ENCODE data around the gene ZNF804A.

ZNF804A gene

DNA sequence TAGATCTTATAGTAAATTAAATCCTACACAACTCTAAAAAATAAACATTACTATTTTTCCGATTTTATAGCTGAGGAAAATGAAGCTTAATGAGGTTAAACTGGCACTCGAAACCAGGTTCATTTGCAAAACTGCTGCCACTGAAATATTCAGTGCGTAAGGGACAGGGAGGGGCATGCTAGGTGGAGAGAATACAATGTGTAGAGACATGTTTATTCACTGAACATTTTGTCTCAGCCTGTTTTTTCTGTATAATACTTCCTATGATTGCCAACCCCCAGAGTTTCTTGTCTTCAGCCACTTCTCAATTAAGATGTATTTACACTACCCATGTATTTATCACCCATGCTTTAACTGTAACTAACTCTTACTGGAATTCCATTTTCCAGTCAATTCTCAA is 31.6 kb upstream of the ZNF804A start:
- no peak overlapping the region for H3K27ac ChIP-seq
- H3K4me3 ChIP-seq: no peak overlapping the region
- no peak overlapping the region for H3K4me2 ChIP-seq
- H4K20me1 ChIP-seq: no peaks in the 10 kb centered on the region
- H3K27me3 ChIP-seq: no peaks in the 10 kb centered on the region
- no peak overlapping the region for H3K9ac ChIP-seq
- no peaks in the 10 kb centered on the region for H3K36me3 ChIP-seq
- TF ChIP-seq Cebpa-rat (IDR thresholded peaks at IDR 0.05): no peak
- no peaks in the 10 kb centered on the region for H3K4me1 ChIP-seq
- H3K9me3 ChIP-seq: no peaks in the 10 kb centered on the region

DNA sequence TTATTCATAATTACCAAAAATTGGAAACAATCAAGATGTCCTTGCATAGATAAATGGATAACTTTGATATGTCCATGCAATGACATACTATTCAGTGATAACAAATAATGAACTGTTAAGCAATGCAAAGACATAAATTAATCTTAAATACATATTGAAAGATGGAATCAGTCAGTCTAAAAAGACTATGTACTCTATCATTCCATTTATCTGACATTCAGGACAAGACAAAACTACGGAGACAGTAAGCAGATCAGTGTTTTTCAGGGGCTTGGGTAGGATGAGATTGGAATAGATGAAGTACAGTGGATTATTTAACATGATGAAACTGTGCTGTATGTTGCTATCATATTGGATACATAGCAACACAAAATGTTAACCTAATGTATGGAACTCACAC is 21.3 kb upstream of the ZNF804A start:
- Histone ChIP-seq H3K4me1 (no peaks in the 10 kb centered on the region), H3K9ac (no peak overlapping the region), H3K9me3 (no peaks in the 10 kb centered on the region), H3K4me2 (no peak overlapping the region), H3K27ac (no peak overlapping the region), H3K27me3 (no peaks in the 10 kb centered on the region), H3K4me3 (no peak overlapping the region), H3K36me3 (no peaks in the 10 kb centered on the region), H4K20me1 (no peaks in the 10 kb centered on the region)
- no peak for TF ChIP-seq Cebpa-rat (IDR thresholded peaks at IDR 0.05)

DNA sequence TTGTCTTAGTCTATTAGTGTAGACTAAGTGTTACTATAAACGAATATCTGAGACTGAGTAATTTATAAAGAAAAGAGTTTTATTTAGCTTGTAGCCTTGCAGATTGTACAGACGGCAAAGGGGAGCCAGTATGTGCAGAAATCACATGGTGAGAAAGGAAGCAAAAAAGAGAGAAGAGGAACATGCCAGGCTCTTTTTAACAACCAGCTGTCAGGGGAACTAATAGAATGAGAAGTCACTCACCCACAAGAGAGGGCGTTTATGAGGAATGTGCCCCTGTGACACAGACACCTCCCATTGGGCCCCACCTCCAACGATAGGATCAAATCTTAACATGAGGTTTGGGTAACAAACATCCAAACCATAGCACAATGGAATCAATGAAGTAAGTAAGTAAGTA is 20.6 kb upstream of the ZNF804A start:
- Histone ChIP-seq H3K27me3 (no peaks in the 10 kb centered on the region), H3K4me3 (no peak overlapping the region), H3K27ac (no peak overlapping the region), H4K20me1 (no peaks in the 10 kb centered on the region), H3K4me2 (no peak overlapping the region), H3K9ac (no peak overlapping the region), H3K4me1 (no peaks in the 10 kb centered on the region), H3K9me3 (no peaks in the 10 kb centered on the region), H3K36me3 (no peaks in the 10 kb centered on the region)
- TF ChIP-seq Cebpa-rat (IDR thresholded peaks at IDR 0.05): no peak

DNA sequence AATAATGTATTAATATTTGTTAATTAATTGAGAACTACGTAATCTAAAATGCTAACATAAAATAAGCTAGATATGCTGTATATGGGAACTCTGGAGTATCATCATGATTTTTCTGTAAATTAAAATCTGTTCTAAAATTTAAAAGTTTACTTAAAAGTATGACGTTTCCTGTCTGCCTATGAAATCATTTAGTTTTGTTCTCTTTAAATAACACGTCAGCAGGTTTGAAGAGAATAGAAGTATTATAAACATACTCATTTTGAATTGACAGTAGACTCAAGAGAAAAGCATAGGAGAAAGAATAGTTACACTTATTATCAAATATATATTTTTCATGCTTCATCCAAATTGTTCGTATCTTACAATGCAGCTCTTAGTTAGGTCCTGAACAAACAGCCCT is 19.1 kb upstream of the ZNF804A start:
- Histone ChIP-seq H3K9ac (no peak overlapping the region), H3K4me3 (no peak overlapping the region), H3K9me3 (no peaks in the 10 kb centered on the region), H4K20me1 (no peaks in the 10 kb centered on the region), H3K36me3 (no peaks in the 10 kb centered on the region), H3K27ac (no peak overlapping the region), H3K4me1 (no peaks in the 10 kb centered on the region), H3K4me2 (no peak overlapping the region), H3K27me3 (no peaks in the 10 kb centered on the region)
- TF ChIP-seq Cebpa-rat (IDR thresholded peaks at IDR 0.05): no peak

DNA sequence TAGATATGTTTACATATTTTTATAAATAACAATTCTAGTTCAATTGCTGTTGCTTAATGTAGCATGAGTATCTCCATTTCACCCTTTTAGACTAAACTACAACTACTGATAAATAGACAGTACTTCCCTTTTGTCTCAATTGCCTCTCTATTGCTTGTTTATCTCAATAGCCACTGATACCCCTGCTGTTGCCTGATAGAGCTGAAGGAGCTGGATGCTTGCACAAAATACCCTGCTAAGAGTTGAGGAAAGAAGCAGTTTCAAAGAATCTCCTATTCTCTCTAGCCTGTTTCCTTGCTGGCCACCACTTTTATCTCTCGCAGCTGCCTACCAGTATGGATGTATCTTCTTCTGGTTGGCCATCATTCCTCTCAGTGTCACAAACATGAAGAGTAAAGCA is 16.9 kb upstream of the ZNF804A start:
- no peaks in the 10 kb centered on the region for H3K27me3 ChIP-seq
- no peaks in the 10 kb centered on the region for H3K36me3 ChIP-seq
- H4K20me1 ChIP-seq: no peaks in the 10 kb centered on the region
- no peak overlapping the region for H3K9ac ChIP-seq
- no peak overlapping the region for H3K27ac ChIP-seq
- no peak overlapping the region for H3K4me2 ChIP-seq
- H3K4me1 ChIP-seq: no peaks in the 10 kb centered on the region
- no peaks in the 10 kb centered on the region for H3K9me3 ChIP-seq
- no peak overlapping the region for H3K4me3 ChIP-seq
- TF ChIP-seq Cebpa-rat (IDR thresholded peaks at IDR 0.05): no peak

DNA sequence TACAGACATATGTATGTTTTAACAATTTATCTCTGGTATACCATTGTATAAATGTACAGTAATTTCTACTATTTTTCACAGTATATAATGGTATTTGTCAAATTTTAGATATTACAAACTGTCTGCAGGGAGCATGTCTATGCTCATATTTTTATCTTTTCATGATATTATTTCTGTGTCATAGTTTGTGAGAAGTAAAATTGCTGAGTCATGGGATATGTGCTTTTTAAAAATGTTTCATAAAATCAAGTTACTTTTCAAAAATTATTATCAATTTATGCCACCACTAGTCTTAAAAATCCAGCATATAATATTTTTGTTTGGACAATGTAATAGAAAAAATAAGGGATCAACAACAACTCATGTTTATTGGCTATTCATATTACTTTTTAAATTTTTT is 9.1 kb upstream of the ZNF804A start:
- H3K36me3 ChIP-seq: no peaks in the 10 kb centered on the region
- no peak overlapping the region for H3K27ac ChIP-seq
- H3K4me1 ChIP-seq: no peaks in the 10 kb centered on the region
- no peaks in the 10 kb centered on the region for H4K20me1 ChIP-seq
- H3K4me2 ChIP-seq: no peak overlapping the region
- H3K9me3 ChIP-seq: no peaks in the 10 kb centered on the region
- no peak for TF ChIP-seq Cebpa-rat (IDR thresholded peaks at IDR 0.05)
- no peak overlapping the region for H3K9ac ChIP-seq
- H3K4me3 ChIP-seq: no peak overlapping the region
- H3K27me3 ChIP-seq: no peaks in the 10 kb centered on the region

DNA sequence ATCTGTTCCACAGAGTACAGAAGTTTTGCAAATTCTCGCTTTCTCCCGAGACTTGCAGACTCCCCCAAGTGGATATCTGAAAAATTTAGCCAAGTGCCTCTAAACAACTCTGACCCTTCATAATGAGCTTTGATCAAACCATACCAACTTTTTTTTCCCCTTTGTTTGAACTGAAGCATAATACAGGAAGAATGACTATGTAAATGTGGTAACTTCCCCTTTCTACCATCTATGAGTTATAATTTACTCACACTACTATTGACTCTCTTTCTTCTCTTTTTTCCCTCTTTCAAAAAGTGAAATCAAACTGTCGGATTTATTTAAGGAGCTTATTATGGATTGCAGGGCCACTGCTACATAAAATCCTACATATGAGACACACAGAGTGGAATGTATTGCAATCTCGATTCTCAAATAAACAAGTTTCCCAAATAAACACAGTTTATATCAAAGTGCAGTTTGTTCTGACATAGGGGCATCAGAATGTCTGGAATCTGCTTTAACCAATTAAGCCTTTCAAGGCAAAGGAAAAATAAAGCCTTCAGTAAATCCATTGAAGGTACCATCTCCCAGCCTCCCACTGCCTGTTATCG is 1.4 kb upstream of the ZNF804A start:
- no peaks in the 10 kb centered on the region for H3K36me3 ChIP-seq
- no peaks in the 10 kb centered on the region for H3K27me3 ChIP-seq
- H3K4me2 ChIP-seq: no peak overlapping the region
- no peak overlapping the region for H3K27ac ChIP-seq
- no peak for TF ChIP-seq Cebpa-rat (IDR thresholded peaks at IDR 0.05)
- no peak overlapping the region for H3K4me3 ChIP-seq
- H3K4me1 ChIP-seq: 0 out of 2 replicates have a peak, but pooled peaks cover 6% of the 10 kb centered on the region
- H3K9ac ChIP-seq: no peak overlapping the region
- H4K20me1 ChIP-seq: no peaks in the 10 kb centered on the region
- peaks cover 17% of the 10 kb centered on the region for H3K9me3 ChIP-seq

DNA sequence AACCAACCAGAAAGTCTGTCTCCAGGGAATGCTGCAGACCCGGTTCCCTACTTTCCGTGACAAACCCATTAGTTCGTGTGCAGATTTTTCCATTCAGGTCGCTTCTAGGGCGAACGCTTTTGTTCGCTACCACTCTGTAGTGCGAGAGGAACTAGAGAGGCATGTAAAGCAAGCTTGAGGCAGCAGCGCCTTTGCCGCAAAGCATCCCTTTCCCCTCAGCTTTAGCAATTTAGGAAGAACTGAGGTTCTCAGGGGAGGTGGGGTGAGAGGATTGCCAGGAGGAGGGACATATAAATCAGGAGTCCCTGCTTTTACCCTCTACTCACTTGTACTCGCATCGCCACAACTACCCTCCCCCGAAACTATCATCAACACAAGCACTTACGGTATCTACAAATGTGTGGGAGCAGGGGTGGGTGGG is 748 bp upstream of the ZNF804A start:
- TF ChIP-seq Cebpa-rat (IDR thresholded peaks at IDR 0.05): no peak
- Histone ChIP-seq H4K20me1 (no peaks in the 10 kb centered on the region), H3K4me3 (no peak overlapping the region), H3K9me3 (peaks cover 17% of the 10 kb centered on the region), H3K4me2 (no peak overlapping the region), H3K36me3 (no peaks in the 10 kb centered on the region), H3K27ac (no peak overlapping the region), H3K4me1 (0 out of 2 replicates have a peak, but pooled peaks cover 6% of the 10 kb centered on the region), H3K27me3 (no peaks in the 10 kb centered on the region), H3K9ac (no peak overlapping the region)

DNA sequence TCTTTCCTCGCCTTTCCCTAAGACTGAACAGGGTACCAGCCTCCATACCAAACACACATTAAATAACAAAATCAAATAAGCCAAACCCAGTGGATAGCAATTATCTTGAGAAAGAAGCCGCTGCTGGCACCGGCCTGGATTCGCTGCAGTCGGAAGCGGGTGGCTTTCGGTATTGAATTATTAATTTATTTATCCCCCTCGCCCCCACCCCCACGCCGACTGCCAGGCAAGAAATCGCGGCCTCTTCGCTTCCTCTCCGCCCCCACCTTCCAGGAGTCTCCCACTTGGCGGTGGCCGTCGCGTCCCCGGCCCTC is 370 bp upstream of the ZNF804A start:
- H3K9ac ChIP-seq: no peak overlapping the region
- H3K4me3 ChIP-seq: no peak overlapping the region
- TF ChIP-seq Cebpa-rat (IDR thresholded peaks at IDR 0.05): no peak

DNA sequence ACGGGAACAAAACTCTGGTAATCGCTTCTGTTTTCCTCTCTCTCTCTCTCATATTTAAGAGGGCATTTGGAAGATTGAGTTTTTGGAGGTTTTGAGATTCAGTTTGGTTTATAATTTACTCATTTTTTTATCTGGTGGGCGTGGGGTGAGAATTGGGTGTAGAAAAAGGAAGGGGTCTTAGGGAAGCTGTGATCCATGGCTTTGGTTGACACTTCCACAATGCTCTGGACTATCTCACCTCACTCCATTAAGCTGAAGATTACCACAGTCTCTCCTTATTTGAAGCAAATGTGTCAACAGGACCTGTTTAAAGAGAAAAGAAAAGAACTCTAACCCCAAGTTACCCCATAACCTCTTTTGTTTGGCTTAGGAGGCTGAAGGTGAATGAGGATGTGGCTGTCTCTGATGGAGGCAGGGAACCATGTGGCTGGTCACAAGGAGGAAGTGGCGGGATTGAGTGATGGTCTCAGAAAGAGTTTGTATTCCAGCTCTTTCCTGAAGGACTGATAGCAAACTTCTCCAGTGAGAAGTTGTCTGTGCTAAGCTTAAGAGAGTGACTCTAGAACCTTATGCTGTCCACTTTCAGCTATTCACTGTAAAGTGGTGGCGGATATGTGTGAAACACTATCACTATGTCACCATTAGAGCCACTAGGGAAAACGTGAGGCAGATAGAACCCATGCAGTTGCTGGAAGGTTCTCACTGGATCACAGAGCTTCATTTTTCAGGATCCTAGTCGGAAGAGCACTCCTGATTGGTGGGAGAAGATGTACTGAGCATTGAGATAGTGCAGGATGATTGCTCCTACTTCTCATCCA is 934 bp downstream of the ZNF804A start:
- Histone ChIP-seq H3K4me2 (no peak overlapping the region), H3K4me1 (0 out of 2 replicates have a peak, but pooled peaks cover 6% of the 10 kb centered on the region), H3K27me3 (no peaks in the 10 kb centered on the region), H3K36me3 (no peaks in the 10 kb centered on the region), H3K4me3 (no peak overlapping the region), H3K9me3 (peaks cover 17% of the 10 kb centered on the region), H4K20me1 (no peaks in the 10 kb centered on the region), H3K27ac (no peak overlapping the region), H3K9ac (no peak overlapping the region)
- no peak for TF ChIP-seq Cebpa-rat (IDR thresholded peaks at IDR 0.05)

More for the DNA sequence above, 370 bp upstream of the ZNF804A start:
- Histone ChIP-seq H3K4me1 (0 out of 2 replicates have a peak, but pooled peaks cover 6% of the 10 kb centered on the region), H4K20me1 (no peaks in the 10 kb centered on the region), H3K36me3 (no peaks in the 10 kb centered on the region), H3K9me3 (peaks cover 17% of the 10 kb centered on the region), H3K4me2 (no peak overlapping the region), H3K27me3 (no peaks in the 10 kb centered on the region), H3K27ac (no peak overlapping the region)

All from BLaER1 (cell line).